ENCODE measurements around the gene NEK7. TPM values are rescaled to one million over a fixed set of nuclear protein-coding genes. Genes with fewer than 3 reads are reported as not detected.

Gene NEK7
- 10 to 100 TPM; 14.9 to 38.3 (median 27.2) TPM for polyA plus RNA-seq
- long read RNA-seq, donor 1 = 0 reads
- long read RNA-seq, donor 2, full-length matches to known transcripts = 1 of 1 reads
- long read RNA-seq, donor 2, partial matches to known transcripts = 0 of 1 reads
- long read RNA-seq, donor 2, other reads (novel, unspliced or antisense) = 0 of 1 reads
- long read RNA-seq, donor 3, full-length matches to known transcripts = 4 of 4 reads
- long read RNA-seq, donor 3, partial matches to known transcripts = 0 of 4 reads
- long read RNA-seq, donor 3, other reads (novel, unspliced or antisense) = 0 of 4 reads
- long read RNA-seq, donor 4 = 0 reads
- long read RNA-seq, donor 5, full-length matches to known transcripts = 3 of 13 reads
- long read RNA-seq, donor 5, partial matches to known transcripts = 10 of 13 reads
- long read RNA-seq, donor 5, other reads (novel, unspliced or antisense) = 0 of 13 reads
- long read RNA-seq, donor 6, full-length matches to known transcripts = 3 of 3 reads
- long read RNA-seq, donor 6, partial matches to known transcripts = 0 of 3 reads
- long read RNA-seq, donor 6, other reads (novel, unspliced or antisense) = 0 of 3 reads
- long read RNA-seq, donor 7 = 0 reads
- long read RNA-seq, donor 8, full-length matches to known transcripts = 1 of 1 reads
- long read RNA-seq, donor 8, partial matches to known transcripts = 0 of 1 reads
- long read RNA-seq, donor 8, other reads (novel, unspliced or antisense) = 0 of 1 reads
- long read RNA-seq, donor 9, full-length matches to known transcripts = 1 of 1 reads
- long read RNA-seq, donor 9, partial matches to known transcripts = 0 of 1 reads
- long read RNA-seq, donor 9, other reads (novel, unspliced or antisense) = 0 of 1 reads
- long read RNA-seq, donor 10, full-length matches to known transcripts = 6 of 117 reads
- long read RNA-seq, donor 10, partial matches to known transcripts = 111 of 117 reads
- long read RNA-seq, donor 10, other reads (novel, unspliced or antisense) = 0 of 117 reads

GRCh38 chr1:198156745-198157240 is at the start of gene NEK7:
Gene NEK7, plus strand, starts transcription at chr1:198156998. Its CDS starts 75,583 bp downstream, at chr1:198232581.
- no peak for FAIRE-seq
- DNase-seq = peak; percentile 88 to 95
- peak within 1 kb of the TSS; percentile 62 to 99 (median 94) for H3K4me3 ChIP-seq (ENCODE audit: low read depth in 1 of 3, low read length in 3 of 3)

GRCh38 chr1:198107091-198107501 is 49.7 kb upstream of the NEK7 start:
- Histone ChIP-seq H3K4me3 (ENCODE audit: low read depth in 1 of 3, low read length in 3 of 3) (no peak overlapping the region), H3K36me3 (ENCODE audit: control insufficient read depth in 3 of 3, insufficient read depth in 2 of 3, low read depth in 1 of 3, low read length in 3 of 3) (no peaks in the 10 kb centered on the region), H3K9me3 (ENCODE audit: control insufficient read depth in 2 of 2, insufficient read depth in 1 of 2, low read depth in 1 of 2, low read length in 1 of 2) (no peaks in the 10 kb centered on the region), H3K27me3 (ENCODE audit: control insufficient read depth in 3 of 3, insufficient read depth in 3 of 3, low read length in 3 of 3) (no peaks in the 10 kb centered on the region), H3K27ac (ENCODE audit: low read depth in 1 of 3, low read length in 2 of 3) (no peak overlapping the region), H3K4me1 (ENCODE audit: control insufficient read depth in 3 of 3, insufficient read depth in 2 of 3, low read depth in 1 of 3, low read length in 2 of 3) (no peaks in the 10 kb centered on the region)
- WGBS, 3 donors = 89 to 92% (median 92%) methylated on average over 2 of the region's 2 CpGs
- FAIRE-seq = no peak
- DNase-seq = no peak

More at GRCh38 chr1:198156745-198157240, at the start of gene NEK7:
- 0 to 2% (median 0%) methylated on average over 38 to 63 of the region's 63 CpGs for WGBS, 3 donors
- no peaks in the 10 kb centered on the region for H3K9me3 ChIP-seq (ENCODE audit: control insufficient read depth in 2 of 2, insufficient read depth in 1 of 2, low read depth in 1 of 2, low read length in 1 of 2)
- H3K27ac ChIP-seq (ENCODE audit: low read depth in 1 of 3, low read length in 2 of 3) = peak within 1 kb of the TSS; percentile 96 to 98 (median 97)
- peaks cover 0 to 23% (median 0%) of the 10 kb centered on the region in 3 donors for H3K4me1 ChIP-seq (ENCODE audit: control insufficient read depth in 3 of 3, insufficient read depth in 2 of 3, low read depth in 1 of 3, low read length in 2 of 3)
- no peaks in the 10 kb centered on the region for H3K27me3 ChIP-seq (ENCODE audit: control insufficient read depth in 3 of 3, insufficient read depth in 3 of 3, low read length in 3 of 3)
- no peaks in the 10 kb centered on the region for H3K36me3 ChIP-seq (ENCODE audit: control insufficient read depth in 3 of 3, insufficient read depth in 2 of 3, low read depth in 1 of 3, low read length in 3 of 3)

DNA sequence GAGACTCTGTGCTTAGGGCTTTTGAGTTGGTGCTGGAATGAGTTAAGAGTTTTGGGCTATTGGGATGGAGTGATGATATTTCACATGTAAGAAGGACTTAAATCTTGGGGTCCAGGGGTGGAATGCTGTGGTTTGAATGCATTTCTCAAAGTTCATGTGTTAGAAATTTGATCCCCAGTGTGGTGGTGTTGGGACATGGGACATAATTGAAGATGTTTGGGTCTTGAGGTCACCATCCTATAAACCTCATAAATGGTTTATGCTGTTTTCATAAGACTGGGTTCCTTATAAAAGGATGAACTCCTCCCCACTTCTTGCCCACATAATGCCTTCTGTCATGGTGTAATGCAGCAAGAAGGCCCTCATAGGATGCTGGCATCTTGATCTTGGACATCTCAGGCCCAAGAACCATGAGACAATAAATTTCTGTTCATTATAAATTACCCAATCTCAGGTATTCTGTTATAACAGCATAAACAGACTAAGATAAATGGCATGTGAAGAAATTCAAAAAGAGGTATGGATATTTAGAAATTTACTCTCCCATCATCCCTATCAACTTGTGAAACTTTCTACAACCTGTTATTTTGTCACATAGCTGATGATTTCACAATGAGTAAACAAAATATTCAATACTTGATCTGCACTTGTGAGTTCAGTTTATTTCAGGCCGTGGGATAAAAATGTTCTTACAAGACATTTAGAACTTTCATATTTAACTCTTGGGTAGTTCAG is 48.0 kb upstream of the NEK7 start:
- FAIRE-seq (no peak), DNase-seq (no peak)
- H3K4me3 ChIP-seq (ENCODE audit: low read depth in 1 of 3, low read length in 3 of 3) = no peak overlapping the region
- no peaks in the 10 kb centered on the region for H3K27me3 ChIP-seq (ENCODE audit: control insufficient read depth in 3 of 3, insufficient read depth in 3 of 3, low read length in 3 of 3)
- H3K9me3 ChIP-seq (ENCODE audit: control insufficient read depth in 2 of 2, insufficient read depth in 1 of 2, low read depth in 1 of 2, low read length in 1 of 2) = no peaks in the 10 kb centered on the region
- no peaks in the 10 kb centered on the region for H3K4me1 ChIP-seq (ENCODE audit: control insufficient read depth in 3 of 3, insufficient read depth in 2 of 3, low read depth in 1 of 3, low read length in 2 of 3)
- no peak overlapping the region for H3K27ac ChIP-seq (ENCODE audit: low read depth in 1 of 3, low read length in 2 of 3)
- no peaks in the 10 kb centered on the region for H3K36me3 ChIP-seq (ENCODE audit: control insufficient read depth in 3 of 3, insufficient read depth in 2 of 3, low read depth in 1 of 3, low read length in 3 of 3)
- WGBS, 3 donors = 59 to 70% (median 68%) methylated on average over 1 of the region's 1 CpG

DNA sequence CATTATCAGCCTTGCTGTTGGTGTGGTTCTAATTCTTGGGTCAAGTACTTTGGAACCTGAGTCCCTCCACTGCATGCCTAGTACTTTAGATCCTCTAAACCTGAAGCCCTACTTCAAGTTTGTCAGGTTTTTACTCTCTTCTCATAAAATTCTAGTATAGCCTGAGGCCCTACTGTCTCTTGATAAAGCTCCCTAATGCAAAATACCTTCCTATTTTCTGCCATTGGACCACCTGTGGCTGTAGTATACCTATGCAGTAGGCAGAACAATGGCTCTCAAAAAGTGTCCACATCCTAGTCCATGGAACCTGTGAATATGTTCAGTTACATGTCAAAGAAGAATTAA is 47.5 kb upstream of the NEK7 start:
- Histone ChIP-seq H3K27ac (ENCODE audit: low read depth in 1 of 3, low read length in 2 of 3) (no peak overlapping the region), H3K9me3 (ENCODE audit: control insufficient read depth in 2 of 2, insufficient read depth in 1 of 2, low read depth in 1 of 2, low read length in 1 of 2) (no peaks in the 10 kb centered on the region), H3K4me3 (ENCODE audit: low read depth in 1 of 3, low read length in 3 of 3) (no peak overlapping the region), H3K27me3 (ENCODE audit: control insufficient read depth in 3 of 3, insufficient read depth in 3 of 3, low read length in 3 of 3) (no peaks in the 10 kb centered on the region), H3K36me3 (ENCODE audit: control insufficient read depth in 3 of 3, insufficient read depth in 2 of 3, low read depth in 1 of 3, low read length in 3 of 3) (no peaks in the 10 kb centered on the region), H3K4me1 (ENCODE audit: control insufficient read depth in 3 of 3, insufficient read depth in 2 of 3, low read depth in 1 of 3, low read length in 2 of 3) (no peaks in the 10 kb centered on the region)
- DNase-seq = no peak
- no peak for FAIRE-seq

- Histone ChIP-seq H3K27me3 (ENCODE audit: control insufficient read depth in 3 of 3, insufficient read depth in 3 of 3, low read length in 3 of 3) (no peaks in the 10 kb centered on the region), H3K36me3 (ENCODE audit: control insufficient read depth in 3 of 3, insufficient read depth in 2 of 3, low read depth in 1 of 3, low read length in 3 of 3) (no peaks in the 10 kb centered on the region), H3K4me1 (ENCODE audit: control insufficient read depth in 3 of 3, insufficient read depth in 2 of 3, low read depth in 1 of 3, low read length in 2 of 3) (no peaks in the 10 kb centered on the region), H3K27ac (ENCODE audit: low read depth in 1 of 3, low read length in 2 of 3) (no peak overlapping the region), H3K4me3 (ENCODE audit: low read depth in 1 of 3, low read length in 3 of 3) (no peak overlapping the region), H3K9me3 (ENCODE audit: control insufficient read depth in 2 of 2, insufficient read depth in 1 of 2, low read depth in 1 of 2, low read length in 1 of 2) (no peaks in the 10 kb centered on the region)
- DNase-seq = no peak
- FAIRE-seq = no peak
These were observed 43.5 kb upstream of the NEK7 start for GRCh38 chr1:198113342-198113750.

DNA sequence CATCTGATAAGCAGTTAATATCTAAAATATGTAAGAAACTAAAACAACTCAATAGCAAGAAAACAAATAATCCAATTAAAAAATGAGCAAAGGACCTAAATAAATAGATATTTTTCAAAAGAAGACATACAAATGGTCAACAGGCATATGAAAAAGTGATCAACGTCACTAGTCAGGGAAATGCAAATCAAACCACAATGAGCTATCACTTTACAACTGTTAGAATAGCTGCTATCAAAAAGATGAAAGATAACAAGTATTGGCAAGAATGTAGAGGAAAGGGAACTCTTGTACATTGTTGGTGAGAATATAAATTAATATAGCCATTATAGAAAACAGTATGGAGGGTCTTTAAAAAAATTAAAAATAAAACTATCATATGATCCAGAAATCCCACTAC is 40.7 kb upstream of the NEK7 start:
- DNase-seq = no peak
- Histone ChIP-seq H3K27ac (ENCODE audit: low read depth in 1 of 3, low read length in 2 of 3) (no peak overlapping the region), H3K9me3 (ENCODE audit: control insufficient read depth in 2 of 2, insufficient read depth in 1 of 2, low read depth in 1 of 2, low read length in 1 of 2) (no peaks in the 10 kb centered on the region), H3K27me3 (ENCODE audit: control insufficient read depth in 3 of 3, insufficient read depth in 3 of 3, low read length in 3 of 3) (no peaks in the 10 kb centered on the region), H3K4me3 (ENCODE audit: low read depth in 1 of 3, low read length in 3 of 3) (no peak overlapping the region), H3K4me1 (ENCODE audit: control insufficient read depth in 3 of 3, insufficient read depth in 2 of 3, low read depth in 1 of 3, low read length in 2 of 3) (no peaks in the 10 kb centered on the region), H3K36me3 (ENCODE audit: control insufficient read depth in 3 of 3, insufficient read depth in 2 of 3, low read depth in 1 of 3, low read length in 3 of 3) (no peaks in the 10 kb centered on the region)
- WGBS, 3 donors = 10 to 52% (median 37%) methylated on average over 1 of the region's 1 CpG
- peak; percentile 55 for FAIRE-seq

DNA sequence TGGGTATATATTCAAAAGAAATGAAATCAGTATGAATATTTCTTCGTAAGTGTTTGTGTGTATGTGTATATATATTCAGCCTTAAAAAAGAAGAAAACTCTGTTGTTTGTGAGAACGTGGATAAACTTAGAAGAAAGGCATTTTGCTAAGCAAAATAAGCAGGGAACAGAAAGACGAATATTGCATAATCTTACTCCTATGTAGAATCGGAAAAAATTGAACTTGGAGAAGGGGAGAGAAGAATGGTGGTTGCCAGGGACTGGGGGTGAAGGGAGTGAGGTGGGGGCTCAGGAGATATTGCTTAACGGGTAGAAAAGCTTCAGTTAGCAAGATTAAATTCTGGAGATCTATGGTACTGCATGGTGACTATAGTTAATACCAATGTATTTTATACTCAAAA is 40.3 kb upstream of the NEK7 start:
- FAIRE-seq = no peak
- Histone ChIP-seq H3K9me3 (ENCODE audit: control insufficient read depth in 2 of 2, insufficient read depth in 1 of 2, low read depth in 1 of 2, low read length in 1 of 2) (no peaks in the 10 kb centered on the region), H3K4me3 (ENCODE audit: low read depth in 1 of 3, low read length in 3 of 3) (no peak overlapping the region), H3K36me3 (ENCODE audit: control insufficient read depth in 3 of 3, insufficient read depth in 2 of 3, low read depth in 1 of 3, low read length in 3 of 3) (no peaks in the 10 kb centered on the region), H3K27ac (ENCODE audit: low read depth in 1 of 3, low read length in 2 of 3) (no peak overlapping the region), H3K4me1 (ENCODE audit: control insufficient read depth in 3 of 3, insufficient read depth in 2 of 3, low read depth in 1 of 3, low read length in 2 of 3) (no peaks in the 10 kb centered on the region), H3K27me3 (ENCODE audit: control insufficient read depth in 3 of 3, insufficient read depth in 3 of 3, low read length in 3 of 3) (no peaks in the 10 kb centered on the region)
- WGBS, 3 donors = 87 to 90% (median 89%) methylated on average over 5 of the region's 5 CpGs
- DNase-seq = no peak

DNA sequence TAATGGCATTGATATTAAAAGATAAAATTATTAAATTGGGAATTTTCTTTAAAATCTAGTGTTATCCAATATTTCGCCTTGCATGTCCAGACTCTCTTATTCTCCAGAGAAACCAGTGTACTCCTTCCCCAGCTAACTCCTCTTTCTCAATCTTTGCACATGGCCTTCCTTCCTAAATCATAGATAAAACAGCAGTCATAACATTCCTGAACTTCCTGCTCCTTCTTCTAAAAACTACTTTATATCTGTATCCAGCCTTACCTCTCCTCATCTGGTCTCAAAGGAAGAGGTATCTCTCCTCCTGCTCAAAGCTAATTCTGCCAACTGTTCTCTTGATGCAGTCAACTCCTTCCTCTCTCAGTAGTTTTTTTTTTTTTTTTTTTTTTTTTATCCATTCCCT is 39.5 kb upstream of the NEK7 start:
- DNase-seq (no peak), FAIRE-seq (no peak)
- H3K9me3 ChIP-seq (ENCODE audit: control insufficient read depth in 2 of 2, insufficient read depth in 1 of 2, low read depth in 1 of 2, low read length in 1 of 2) = no peaks in the 10 kb centered on the region
- WGBS, 3 donors = 92 to 100% (median 93%) methylated on average over 1 of the region's 1 CpG
- H3K27me3 ChIP-seq (ENCODE audit: control insufficient read depth in 3 of 3, insufficient read depth in 3 of 3, low read length in 3 of 3) = no peaks in the 10 kb centered on the region
- H3K4me3 ChIP-seq (ENCODE audit: low read depth in 1 of 3, low read length in 3 of 3) = no peak overlapping the region
- no peak overlapping the region for H3K27ac ChIP-seq (ENCODE audit: low read depth in 1 of 3, low read length in 2 of 3)
- no peaks in the 10 kb centered on the region for H3K4me1 ChIP-seq (ENCODE audit: control insufficient read depth in 3 of 3, insufficient read depth in 2 of 3, low read depth in 1 of 3, low read length in 2 of 3)
- no peaks in the 10 kb centered on the region for H3K36me3 ChIP-seq (ENCODE audit: control insufficient read depth in 3 of 3, insufficient read depth in 2 of 3, low read depth in 1 of 3, low read length in 3 of 3)
